Prostate gland (tissue), 2 donors: ENCODE measurements around the gene USP19. TPM values are rescaled to one million over a fixed set of nuclear protein-coding genes. Genes with fewer than 3 reads are reported as not detected.

Experiments
- DNase-seq: peaks from one replicate; pipeline ENCODE4 v3.0.0-alpha.2; 2019; ENCODE audit warnings: low spot score
- H3K27ac ChIP-seq, 2 donors: fragments of 200-600 bp; sonication (generic); 2 replicates each; pipeline ENCODE4 v1.5.1; 2017 to 2019
- H3K27me3 ChIP-seq: fragments of 200-600 bp; sonication (generic); replicated peaks from 2 replicates; pipeline ENCODE4 v1.5.1; 2019; ENCODE audit not compliant: insufficient read depth
- H3K36me3 ChIP-seq, 2 donors: fragments of 200-600 bp; sonication (generic); 1 replicate in 1 of 2; 2 replicates in 1 of 2; pipeline versions ENCODE4 v1.5.1 to v1.8.1; 2017 to 2019
- H3K4me1 ChIP-seq: fragments of 200-600 bp; sonication (generic); replicated peaks from 2 replicates; pipeline ENCODE4 v1.5.1; 2019
- H3K4me3 ChIP-seq, 2 donors: fragments of 200-600 bp; sonication (generic); 2 replicates each; pipeline ENCODE4 v1.5.1; 2017 to 2019
- H3K9me3 ChIP-seq: fragments of 200-600 bp; sonication (generic); 2 replicates; pipeline ENCODE4 v1.5.1; 2017
- CTCF ChIP-seq, 4 experiments: fragments of 200-600 bp in 2 of 4; fragments of 450-650 bp in 2 of 4; sonication (generic) in 2 of 4; IDR thresholded peaks; 1 replicate in 3 of 4; 2 replicates in 1 of 4; pipeline ENCODE4 v1.5.1; 2016 to 2019; ENCODE audit warnings: antibody characterized with exemption in 4 of 4, mild to moderate bottlenecking in 2 of 4, moderate library complexity in 2 of 4
- POLR2A ChIP-seq: fragments of 450-650 bp; IDR thresholded peaks from one replicate; pipeline ENCODE4 v1.6.1; 2016; ENCODE audit warnings: antibody characterized with exemption, mild to moderate bottlenecking
- POLR2AphosphoS5 ChIP-seq: sonication (generic); formaldehyde crosslinking; IDR thresholded peaks from one replicate; pipeline ENCODE4 v1.6.1; 2017; ENCODE audit warnings: antibody characterized with exemption
- WGBS: methylation state at CpG from one replicate; pipeline ENCODE4 v1.1.5; 2018; 5-methylcytosine and 5-hydroxymethylcytosine counted together
- intact Hi-C: fragments of 100-400 bp; cut with DNase I; formaldehyde crosslinking; loops from one replicate; pipeline ENCODE4 v1.14.2; 2022
- microRNA-seq: library from miRNA; unstranded; fragments of <30 nt; microRNA quantifications from one replicate; pipeline ENCODE4, GENCODE V29; 2016
- small RNA-seq, 2 donors: library from RNA; depleted of rRNA; stranded (forward); fragments of <200 nt; gene quantifications; one replicate each; pipeline ENCODE3, GENCODE V24; 2016
- total RNA-seq, 2 donors: library from RNA; depleted of rRNA; stranded (reverse); fragments of >200 nt; gene quantifications; one replicate each; pipeline ENCODE4 v1.1.0, GENCODE V29; 2016

Gene USP19
- total RNA-seq, 2 donors from 2014 or later: 62.7 to 98.2 TPM

- Histone ChIP-seq H3K9me3 (no peaks in the 10 kb centered on the region), H3K27ac (no peak overlapping the region), H3K4me3 (no peak overlapping the region), H3K4me1 (no peaks in the 10 kb centered on the region), H3K27me3 (no peaks in the 10 kb centered on the region), H3K36me3 (no peaks in the 10 kb centered on the region)
- DNase-seq: no peak
- WGBS: 80% methylated on average over 8 of the region's 8 CpGs
- intact Hi-C loops: no loop called here
- no peak for TF ChIP-seq POLR2AphosphoS5
- no peak for TF ChIP-seq CTCF (IDR thresholded peaks at IDR 0.05)
- no peak for TF ChIP-seq POLR2A
Measured at GRCh38 chr3:49081429-49081828, 39.2 kb downstream of the USP19 start.

DNA sequence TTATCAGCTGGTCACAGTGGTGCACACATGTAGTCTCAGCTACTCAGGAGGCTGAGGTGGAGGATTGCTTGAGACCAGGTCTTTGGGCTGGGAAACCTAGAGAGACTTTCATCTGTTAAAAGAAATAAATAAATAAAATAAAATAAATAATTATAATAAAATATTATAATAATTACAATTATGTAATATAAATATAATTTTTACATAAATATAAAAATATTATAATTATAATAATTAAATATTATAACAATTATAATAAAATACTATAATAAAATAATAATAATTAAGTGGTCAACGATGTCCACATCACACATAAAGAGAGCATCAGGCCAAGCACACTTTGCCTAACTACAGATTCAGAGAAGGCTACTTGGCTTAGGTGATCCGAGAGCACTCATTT lies 41.4 kb downstream of the USP19 start:
- no peaks in the 10 kb centered on the region for H3K4me1 ChIP-seq
- H3K27ac ChIP-seq: no peak overlapping the region
- no peaks in the 10 kb centered on the region for H3K9me3 ChIP-seq
- no peaks in the 10 kb centered on the region for H3K27me3 ChIP-seq
- 98% methylated on average over 2 of the region's 2 CpGs for WGBS
- intact Hi-C loops: no loop called here
- peaks cover 0 to 4% of the 10 kb centered on the region in 2 donors for H3K36me3 ChIP-seq
- no peak for TF ChIP-seq CTCF (IDR thresholded peaks at IDR 0.05)
- no peak for DNase-seq
- H3K4me3 ChIP-seq: no peak overlapping the region

- WGBS: 94% methylated on average over 4 of the region's 4 CpGs
- no peaks in the 10 kb centered on the region for H3K4me1 ChIP-seq
- intact Hi-C loops: no loop called here
- H3K27me3 ChIP-seq: no peaks in the 10 kb centered on the region
- no peak for TF ChIP-seq POLR2AphosphoS5
- H3K27ac ChIP-seq: no peak overlapping the region
- no peaks in the 10 kb centered on the region for H3K9me3 ChIP-seq
- H3K4me3 ChIP-seq: no peak overlapping the region
- no peak for DNase-seq
- peaks cover 7 to 10% of the 10 kb centered on the region in 2 donors for H3K36me3 ChIP-seq
Measured at GRCh38 chr3:49076646-49077045, 44.0 kb downstream of the USP19 start.

GRCh38 chr3:49076116-49076515 lies 44.5 kb downstream of the USP19 start:
- no peak for TF ChIP-seq CTCF (IDR thresholded peaks at IDR 0.05)
- TF ChIP-seq POLR2A: no peak
- TF ChIP-seq POLR2AphosphoS5: no peak
- Histone ChIP-seq H3K27me3 (no peaks in the 10 kb centered on the region), H3K9me3 (no peaks in the 10 kb centered on the region), H3K36me3 (peaks cover 7 to 14% of the 10 kb centered on the region in 2 donors), H3K27ac (no peak overlapping the region), H3K4me3 (no peak overlapping the region), H3K4me1 (no peaks in the 10 kb centered on the region)
- DNase-seq: no peak
- intact Hi-C loops: no loop called here
- WGBS: 94% methylated on average over 13 of the region's 13 CpGs

Small RNA genes lying within 50 kb of the gene (microRNA-seq; reads per million reads assigned to microRNA genes)
- not detected for gene MIR6890

Small RNA genes lying within 50 kb of the gene (small RNA-seq; reads per million reads assigned to genes)
- gene RN7SL182P: 0 reads per million in 2 donors

Other genes starting within 250 kb of the USP19 start
- 10 to 100 TPM; 12.2 to 14.8 TPM for gene SLC25A20, start 221.9 kb downstream of the USP19 start, total RNA-seq
- gene ARIH2, start 202.0 kb downstream of the USP19 start, total RNA-seq: 100 to 1,000 TPM in 1 of 2 donors, 10 to 100 TPM in 1; 70.9 to 125 TPM
- gene P4HTM, start 130.6 kb downstream of the USP19 start, total RNA-seq: 100 to 1,000 TPM in 1 of 2 donors, 10 to 100 TPM in 1; 56.0 to 101 TPM
- gene WDR6, start 113.4 kb downstream of the USP19 start, total RNA-seq: 100 to 1,000 TPM; 128 to 223 TPM
- gene DALRD3, start 102.2 kb downstream of the USP19 start, total RNA-seq: 10 to 100 TPM; 50.2 to 60.3 TPM
- gene NDUFAF3, start 98.7 kb downstream of the USP19 start, total RNA-seq: 100 to 1,000 TPM; 168 to 183 TPM
- gene IMPDH2, start 91.4 kb downstream of the USP19 start, total RNA-seq: 100 to 1,000 TPM; 110 to 186 TPM
- gene QRICH1, start 26.8 kb downstream of the USP19 start, total RNA-seq: 100 to 1,000 TPM in 1 of 2 donors, 10 to 100 TPM in 1; 60.1 to 132 TPM
- gene QARS1, start 16.1 kb downstream of the USP19 start, total RNA-seq: 100 to 1,000 TPM; 254 to 315 TPM
- 100 to 1,000 TPM; 432 to 667 TPM for gene LAMB2, start 12.2 kb upstream of the USP19 start, total RNA-seq
- 10 to 100 TPM; 44.2 to 47.0 TPM for gene CCDC71, start 45.5 kb upstream of the USP19 start, total RNA-seq
- 10 to 100 TPM; 41.1 to 77.4 TPM for gene KLHDC8B, start 50.8 kb upstream of the USP19 start, total RNA-seq
- gene C3orf62, start 156.4 kb upstream of the USP19 start, total RNA-seq: 1 to 10 TPM; 4.3 to 9.7 TPM
- gene USP4, start 219.2 kb upstream of the USP19 start, total RNA-seq: 10 to 100 TPM; 18.3 to 30.8 TPM
- 100 to 1,000 TPM; 250 to 279 TPM for gene GPX1, start 237.5 kb upstream of the USP19 start, total RNA-seq